Motor neuron (in vitro differentiated cells): ENCODE measurements around the gene DHRS3. TPM values are rescaled to one million over a fixed set of nuclear protein-coding genes. Genes with fewer than 3 reads are reported as not detected.
A peak's percentile ranks its signal among the peaks of the same experiment; 100 is the strongest.
"Not testable (repeated sequence)": the region's sequence is repeated elsewhere in the genome, so short reads cannot be mapped to it uniquely, and the experiment has no call there.

ENCODE experiments used
- ATAC-seq, 8 experiments: fragments of 200-7000 bp; cut with Tn5 transposase; replicated peaks in 6 of 8; 2 replicates each; pipeline ENCODE4 v1.8.0; 2021; ENCODE audit warnings: mild to moderate bottlenecking in 8 of 8, moderate library complexity in 8 of 8
- H3K27ac ChIP-seq, 2 donors: fragments of 250-450 bp; sonication (Bioruptor Pico); 2 replicates each; pipeline ENCODE4 v1.9.0; 2021; ENCODE audit warnings: antibody characterized with exemption in 2 of 2, mild to moderate bottlenecking in 2 of 2, moderate library complexity in 1 of 2
- H3K4me1 ChIP-seq, 2 donors: fragments of 250-450 bp; sonication (Bioruptor Pico); replicated peaks in 1 of 2; 2 replicates each; pipeline ENCODE4 v1.6.1; 2021; ENCODE audit warnings: antibody characterized with exemption in 2 of 2, mild to moderate bottlenecking in 2 of 2, moderate library complexity in 1 of 2
- H3K4me3 ChIP-seq, 5 donors: fragments of 250-450 bp; sonication (Bioruptor Pico); 2 replicates each; pipeline ENCODE4 v1.9.0; 2021; ENCODE audit warnings: antibody characterized with exemption in 5 of 5, mild to moderate bottlenecking in 5 of 5, moderate library complexity in 4 of 5
- WGBS, 10 experiments: fragments of 450-650 bp; shearing (Covaris generic); methylation state at CpG; one replicate each; pipeline ENCODE4 v1.0.0; 2022; 5-methylcytosine and 5-hydroxymethylcytosine counted together
- in situ Hi-C, 9 experiments: fragments of 400-800 bp; cut with MboI; loops; one replicate each; pipeline ENCODE4 v1.15.0; 2021; ENCODE audit warnings: low sequenced_read_pairs in 9 of 9, low pct_unique_long_range_greater_than_20kb in 2 of 9; ENCODE audit not compliant: unreplicated experiment in 9 of 9
- total RNA-seq, 8 experiments: library from RNA; unstranded; fragments of 300-600 nt; gene quantifications; 2 replicates each; pipeline versions ENCODE4 v1.2.3 to v1.2.4, GENCODE V29; 2022

DHRS3 gene
- total RNA-seq = 100 to 1,000 TPM in 4 of 8 experiments, 10 to 100 TPM in 4; 41.8 to 436 (median 115) TPM

GRCh38 chr1:12617901-12618660 is at the start of gene DHRS3:
DHRS3 (minus strand) TSS chr1:12618210; CDS start chr1:12617348, 862 bp downstream.
- peak within 1 kb of the TSS; percentile 70 to 83 for H3K27ac ChIP-seq

GRCh38 chr1:12666141-12666735 is 48.2 kb upstream of the DHRS3 start:
- in situ Hi-C loops = no loop called here
- H3K4me3 ChIP-seq = no peak overlapping the region
- ATAC-seq = peak in 3 of 8 experiments; percentile 23 to 53 (median 51)
- no peak overlapping the region for H3K27ac ChIP-seq
- H3K4me1 ChIP-seq = no peaks in the 10 kb centered on the region
- WGBS, 10 experiments = 70 to 98% (median 85%) methylated on average over 3 to 14 of the region's 15 CpGs; no CpG with 5 or more reads in 1 of the 10 experiments

More at GRCh38 chr1:12617901-12618660, at the start of gene DHRS3:
- in situ Hi-C loops = loop anchor here in 3 of 9 experiments (10.0 to 25.0 kb wide), 2 partner anchors 306 to 313 kb away; no protein-coding TSS in a partner anchor
- 0 to 11% (median 1%) methylated on average over 7 to 35 of the region's 69 CpGs for WGBS, 10 experiments
- ATAC-seq = peak; percentile 33 to 77 (median 72)
- Histone ChIP-seq H3K4me1 (peaks cover 26 to 28% of the 10 kb centered on the region in 2 donors), H3K4me3 (peak within 1 kb of the TSS; percentile 40 to 66 (median 47))

DNA sequence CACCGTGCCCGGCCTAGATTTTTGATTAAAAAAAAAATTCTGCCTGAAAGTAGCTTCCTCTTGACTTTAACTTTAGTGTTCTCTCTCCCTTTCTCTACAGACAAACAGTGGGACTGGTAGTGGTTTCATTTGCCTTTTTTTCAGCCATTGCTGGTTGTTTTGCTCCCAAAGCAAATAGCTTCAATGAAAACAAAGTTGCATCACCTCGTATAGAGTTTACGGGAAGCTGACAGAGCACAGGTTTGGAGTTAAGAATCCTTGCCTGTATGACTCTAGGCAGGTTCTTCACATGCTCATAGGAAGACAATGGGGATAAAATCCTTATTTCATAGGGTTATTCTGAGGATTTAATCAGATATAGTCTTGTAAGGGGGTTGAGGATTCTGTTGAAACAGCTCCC is 47.5 kb upstream of the DHRS3 start:
- Histone ChIP-seq H3K4me3 (no peak overlapping the region), H3K27ac (no peak overlapping the region), H3K4me1 (no peaks in the 10 kb centered on the region)
- WGBS, 10 experiments = 72 to 100% (median 93%) methylated on average over 1 to 4 of the region's 4 CpGs; no CpG with 5 or more reads in 2 of the 10 experiments
- in situ Hi-C loops = no loop called here
- no peak for ATAC-seq

DNA sequence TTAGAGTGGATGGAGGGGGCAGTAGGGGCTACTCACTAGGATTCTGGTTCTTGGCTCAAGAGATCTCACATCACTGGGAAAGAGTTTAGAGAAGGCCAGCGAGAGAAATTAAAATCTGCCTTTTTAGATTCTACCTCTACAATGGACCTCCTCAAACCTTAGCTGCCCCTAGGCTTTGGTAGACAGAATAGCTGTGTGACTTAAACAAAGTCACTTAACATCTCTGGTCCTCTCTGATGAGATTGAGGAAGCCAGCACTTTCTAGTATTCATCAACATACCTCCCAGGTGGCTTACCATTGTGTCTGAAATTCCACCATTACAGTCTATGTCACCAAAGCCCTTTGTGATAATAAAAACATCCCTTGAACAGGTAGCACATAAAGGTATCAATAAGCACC is 44.5 kb upstream of the DHRS3 start:
- H3K27ac ChIP-seq = no peak overlapping the region
- ATAC-seq = no peak
- in situ Hi-C loops = no loop called here
- WGBS, 10 experiments = 0 to 90% (median 78%) methylated on average over 1 of the region's 1 CpG; no CpG with 5 or more reads in 3 of the 10 experiments
- no peak overlapping the region for H3K4me3 ChIP-seq
- H3K4me1 ChIP-seq = no peaks in the 10 kb centered on the region

DNA sequence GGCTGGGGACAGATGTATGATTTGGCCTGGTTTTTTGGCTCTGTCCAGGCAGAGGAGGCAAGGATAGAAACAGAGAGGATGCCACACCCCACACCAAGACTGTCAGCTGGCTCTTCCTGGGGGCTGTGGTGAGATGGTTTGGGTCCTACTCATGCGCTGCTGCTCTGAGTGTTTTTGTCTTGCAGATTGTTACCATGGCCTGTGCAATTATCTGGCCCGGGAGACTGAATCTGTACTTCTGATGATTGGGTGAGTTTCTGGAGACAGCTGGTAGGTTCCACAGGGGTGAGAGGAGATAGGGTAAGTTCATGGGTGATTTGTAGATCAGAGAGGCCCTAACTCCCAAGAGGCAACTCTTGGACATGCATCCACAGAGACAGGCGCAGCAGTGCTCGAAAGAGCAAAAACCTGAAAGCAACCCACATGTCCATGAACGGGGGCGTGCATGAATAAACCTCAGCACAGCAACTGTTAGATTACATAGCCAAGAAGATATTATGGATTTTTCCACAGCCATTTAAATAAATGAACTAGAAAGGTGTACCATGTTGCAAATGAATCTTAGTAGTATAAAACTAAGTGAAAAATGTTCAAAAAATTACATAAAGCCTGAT is 43.7 kb upstream of the DHRS3 start:
- Histone ChIP-seq H3K27ac (no peak overlapping the region), H3K4me1 (no peaks in the 10 kb centered on the region), H3K4me3 (no peak overlapping the region)
- 29 to 100% (median 71%) methylated on average over 2 to 6 of the region's 6 CpGs; no CpG with 5 or more reads in 1 of the 10 experiments for WGBS, 10 experiments
- in situ Hi-C loops = no loop called here
- ATAC-seq = no peak

DNA sequence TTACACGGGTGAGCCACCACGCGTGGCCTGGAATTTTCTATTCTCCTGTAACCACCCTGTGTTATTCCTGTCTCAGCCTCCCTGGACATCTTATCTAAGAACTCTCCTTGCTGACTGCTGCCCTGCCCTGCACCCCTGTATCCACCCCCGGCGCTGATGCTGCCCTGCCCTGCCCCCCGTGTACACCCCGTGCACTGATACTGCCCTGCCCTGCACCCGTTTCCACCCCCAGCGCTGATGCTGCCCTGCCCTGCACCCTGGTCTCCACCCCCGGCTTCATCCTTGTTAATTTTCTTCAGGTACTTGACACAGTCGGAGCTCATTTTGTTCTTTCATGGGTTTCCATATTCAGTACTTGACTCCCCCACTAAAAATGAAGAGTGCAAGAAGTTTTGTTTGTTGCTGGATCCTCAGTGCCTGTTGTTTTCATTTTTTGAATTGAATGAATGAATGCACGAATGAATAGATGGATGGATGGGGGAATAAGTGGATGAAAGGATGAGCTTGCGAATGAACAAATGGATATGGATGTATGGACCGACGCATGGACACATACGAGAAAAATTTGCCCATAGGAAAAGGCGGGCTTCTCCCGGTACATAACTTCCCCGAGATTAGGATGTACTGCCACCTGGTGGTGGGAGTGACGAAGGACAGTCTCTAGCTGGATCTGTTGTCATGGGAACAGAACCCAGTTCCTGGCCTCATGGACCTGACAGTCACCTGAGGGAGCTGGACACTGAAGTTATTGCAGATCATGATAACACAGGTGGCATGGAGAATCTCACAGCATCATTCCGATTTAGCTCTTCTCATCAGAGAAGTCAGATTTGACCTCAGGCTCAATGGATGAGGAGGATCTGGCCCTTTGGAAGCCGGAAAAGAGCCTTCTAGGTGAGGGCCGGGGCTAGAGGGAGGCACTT is 40.8 kb upstream of the DHRS3 start:
- no peak overlapping the region for H3K27ac ChIP-seq
- no peaks in the 10 kb centered on the region for H3K4me1 ChIP-seq
- peak in 6 of 8 experiments; percentile 40 to 94 (median 60) for ATAC-seq
- H3K4me3 ChIP-seq = no peak overlapping the region
- WGBS, 10 experiments = 0 to 71% (median 28%) methylated on average over 1 to 15 of the region's 23 CpGs; no CpG with 5 or more reads in 1 of the 10 experiments
- in situ Hi-C loops = no loop called here

GRCh38 chr1:12657885-12658512 is 40.0 kb upstream of the DHRS3 start:
- ATAC-seq, H3K27ac ChIP-seq, H3K4me1 ChIP-seq, H3K4me3 ChIP-seq, in situ Hi-C loops: not testable (repeated sequence)
- WGBS, 10 experiments = 50 to 100% (median 95%) methylated on average over 1 to 9 of the region's 9 CpGs; no CpG with 5 or more reads in 1 of the 10 experiments

DNA sequence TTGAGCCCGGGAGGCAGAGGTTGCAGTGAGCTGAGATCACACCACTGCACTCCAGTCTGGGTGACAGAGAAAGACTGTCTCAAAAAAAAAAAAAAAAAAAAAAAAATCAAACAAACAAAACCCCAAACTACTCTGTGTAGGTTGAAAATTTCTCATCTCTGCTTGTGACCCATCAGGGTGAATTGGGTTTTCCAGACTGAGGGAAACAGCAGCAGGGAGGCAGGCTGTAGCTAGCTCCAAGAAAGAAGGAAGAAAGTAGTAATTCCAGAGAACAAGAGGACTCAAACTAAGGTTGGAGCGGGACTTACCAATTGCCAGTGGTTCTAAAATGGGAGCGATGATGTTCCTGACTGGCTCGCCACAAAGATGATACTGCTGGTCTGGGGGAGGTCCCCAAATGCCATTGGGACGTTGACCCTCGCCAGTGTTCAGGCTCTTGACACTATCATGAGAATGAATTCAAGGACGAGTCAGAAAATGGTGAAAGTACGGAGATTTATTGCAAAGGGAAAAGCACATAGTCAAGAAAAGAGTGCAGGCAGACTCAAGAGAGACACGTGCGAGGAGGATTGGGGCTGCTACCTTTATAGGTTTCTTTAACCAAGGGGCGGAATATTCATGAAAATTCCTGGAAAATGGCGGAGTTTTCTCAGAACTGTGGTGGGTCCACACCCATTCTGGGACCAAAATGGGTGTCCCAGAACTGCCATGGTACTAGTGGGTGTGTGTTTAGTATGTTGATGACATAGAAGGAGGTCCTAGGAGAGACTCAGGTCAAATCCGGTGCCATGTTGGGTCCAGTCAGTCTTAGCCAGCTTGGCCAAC is 39.3 kb upstream of the DHRS3 start:
- peak in 3 of 8 experiments; percentile 61 to 90 (median 89) for ATAC-seq
- WGBS, 10 experiments = 81 to 100% (median 95%) methylated on average over 2 to 12 of the region's 13 CpGs
- in situ Hi-C loops = no loop called here
- no peaks in the 10 kb centered on the region for H3K4me1 ChIP-seq
- H3K4me3 ChIP-seq = no peak overlapping the region
- no peak overlapping the region for H3K27ac ChIP-seq

GRCh38 chr1:12656575-12656974 is 38.6 kb upstream of the DHRS3 start:
- no peak overlapping the region for H3K4me3 ChIP-seq
- ATAC-seq = no peak
- H3K4me1 ChIP-seq = no peaks in the 10 kb centered on the region
- 60 to 100% (median 71%) methylated on average over 1 to 4 of the region's 4 CpGs; no CpG with 5 or more reads in 4 of the 10 experiments for WGBS, 10 experiments
- in situ Hi-C loops = no loop called here
- no peak overlapping the region for H3K27ac ChIP-seq

GRCh38 chr1:12654657-12655056 is 36.6 kb upstream of the DHRS3 start:
- Histone ChIP-seq H3K27ac (no peak overlapping the region), H3K4me1 (no peaks in the 10 kb centered on the region), H3K4me3 (no peak overlapping the region)
- in situ Hi-C loops = no loop called here
- no peak for ATAC-seq
- WGBS, 10 experiments = 0 to 91% (median 71%) methylated on average over 1 to 8 of the region's 8 CpGs; no CpG with 5 or more reads in 1 of the 10 experiments

- Histone ChIP-seq H3K4me1 (no peaks in the 10 kb centered on the region), H3K4me3 (no peak overlapping the region), H3K27ac (no peak overlapping the region)
- WGBS, 10 experiments = 37 to 90% (median 72%) methylated on average over 1 to 4 of the region's 4 CpGs
- no peak for ATAC-seq
- in situ Hi-C loops = no loop called here
Measured at GRCh38 chr1:12654004-12654567, 36.1 kb upstream of the DHRS3 start.
